Measurements from ENCODE around the gene ALPG.
A peak's percentile ranks its signal among the peaks of the same experiment; 100 is the strongest.
"Not testable (repeated sequence)": the region's sequence is repeated elsewhere in the genome, so short reads cannot be mapped to it uniquely, and the experiment has no call there.

Gene ALPG

GRCh38 chr2:232436381-232437194 lies 29.9 kb downstream of the ALPG start:
- TF ChIP-seq CTCF (IDR thresholded peaks at IDR 0.05; ENCODE audit: insufficient read depth, low read depth, low read length, missing control alignments) = no peak
- no peak for DNase-seq (ENCODE audit: low read depth)

GRCh38 chr2:232437195-232437571 lies 30.5 kb downstream of the ALPG start:
- DNase-seq (ENCODE audit: low read depth) = no peak
- no peak for TF ChIP-seq CTCF (IDR thresholded peaks at IDR 0.05; ENCODE audit: insufficient read depth, low read depth, low read length, missing control alignments)
- no peak overlapping the region for H3K4me3 ChIP-seq (ENCODE audit: low read depth, low read length)

More at GRCh38 chr2:232436381-232437194, 29.9 kb downstream of the ALPG start:
- no peak overlapping the region for H3K4me3 ChIP-seq (ENCODE audit: low read depth, low read length)

- H3K4me3 ChIP-seq (ENCODE audit: low read depth, low read length) = no peak overlapping the region
- DNase-seq (ENCODE audit: low read depth) = no peak
- no peak for TF ChIP-seq CTCF (IDR thresholded peaks at IDR 0.05; ENCODE audit: insufficient read depth, low read depth, low read length, missing control alignments)
Measured at GRCh38 chr2:232438091-232438490, 31.4 kb downstream of the ALPG start.

GRCh38 chr2:232438951-232439757 lies 32.5 kb downstream of the ALPG start:
- peak; percentile 33 for DNase-seq (ENCODE audit: low read depth)
- no peak overlapping the region for H3K4me3 ChIP-seq (ENCODE audit: low read depth, low read length)
- TF ChIP-seq CTCF (IDR thresholded peaks at IDR 0.05; ENCODE audit: insufficient read depth, low read depth, low read length, missing control alignments) = peak; percentile 32

- no peak overlapping the region for H3K4me3 ChIP-seq (ENCODE audit: low read depth, low read length)
- DNase-seq (ENCODE audit: low read depth) = no peak
- TF ChIP-seq CTCF (IDR thresholded peaks at IDR 0.05; ENCODE audit: insufficient read depth, low read depth, low read length, missing control alignments) = no peak
Measured at GRCh38 chr2:232439758-232440135, 33.1 kb downstream of the ALPG start.

- DNase-seq (ENCODE audit: low read depth) = peak; percentile 78
- TF ChIP-seq CTCF (IDR thresholded peaks at IDR 0.05; ENCODE audit: insufficient read depth, low read depth, low read length, missing control alignments) = peak; percentile 85
- H3K4me3 ChIP-seq (ENCODE audit: low read depth, low read length) = not testable (repeated sequence)
Measured at GRCh38 chr2:232440220-232441018, 33.8 kb downstream of the ALPG start.

All from GM12865 (cell line).